Measurements from ENCODE around the gene CFAP46.
"Not testable (repeated sequence)": the region's sequence is repeated elsewhere in the genome, so short reads cannot be mapped to it uniquely, and the experiment has no call there.

Gene CFAP46

DNA sequence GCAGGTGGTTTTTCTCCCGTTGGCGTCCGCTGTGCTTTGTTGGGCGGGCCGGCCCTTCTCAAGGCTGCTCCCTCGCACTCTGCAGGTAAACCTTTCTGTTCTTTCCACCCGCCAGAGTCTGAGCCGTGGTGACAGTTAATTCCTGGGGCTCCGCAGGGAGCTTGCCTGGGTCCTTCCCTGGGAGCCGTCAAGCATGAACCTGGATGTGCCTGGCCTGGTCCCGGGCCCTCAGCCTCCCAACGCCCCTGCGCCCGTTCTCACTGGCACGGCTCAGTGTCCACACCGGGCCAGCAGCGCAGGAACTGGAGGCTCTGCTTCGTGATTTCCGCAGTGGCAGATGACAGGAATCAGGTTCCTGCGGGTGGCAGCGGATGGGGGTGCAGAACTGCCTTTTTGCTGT lies 145.5 kb downstream of the CFAP46 start:
- no peak overlapping the region for H3K27ac ChIP-seq (ENCODE audit: low read depth, low read length)
- no peaks in the 10 kb centered on the region for H3K36me3 ChIP-seq (ENCODE audit: control insufficient read depth, insufficient read depth, low read length)
- no peaks in the 10 kb centered on the region for H3K27me3 ChIP-seq (ENCODE audit: control insufficient read depth, insufficient read depth, low read length)
- H3K9ac ChIP-seq (ENCODE audit: low read length): no peak overlapping the region
- no peak overlapping the region for H3K4me3 ChIP-seq (ENCODE audit: low read length)
- no peaks in the 10 kb centered on the region for H3K4me1 ChIP-seq (ENCODE audit: control insufficient read depth, insufficient read depth, low read length)

DNA sequence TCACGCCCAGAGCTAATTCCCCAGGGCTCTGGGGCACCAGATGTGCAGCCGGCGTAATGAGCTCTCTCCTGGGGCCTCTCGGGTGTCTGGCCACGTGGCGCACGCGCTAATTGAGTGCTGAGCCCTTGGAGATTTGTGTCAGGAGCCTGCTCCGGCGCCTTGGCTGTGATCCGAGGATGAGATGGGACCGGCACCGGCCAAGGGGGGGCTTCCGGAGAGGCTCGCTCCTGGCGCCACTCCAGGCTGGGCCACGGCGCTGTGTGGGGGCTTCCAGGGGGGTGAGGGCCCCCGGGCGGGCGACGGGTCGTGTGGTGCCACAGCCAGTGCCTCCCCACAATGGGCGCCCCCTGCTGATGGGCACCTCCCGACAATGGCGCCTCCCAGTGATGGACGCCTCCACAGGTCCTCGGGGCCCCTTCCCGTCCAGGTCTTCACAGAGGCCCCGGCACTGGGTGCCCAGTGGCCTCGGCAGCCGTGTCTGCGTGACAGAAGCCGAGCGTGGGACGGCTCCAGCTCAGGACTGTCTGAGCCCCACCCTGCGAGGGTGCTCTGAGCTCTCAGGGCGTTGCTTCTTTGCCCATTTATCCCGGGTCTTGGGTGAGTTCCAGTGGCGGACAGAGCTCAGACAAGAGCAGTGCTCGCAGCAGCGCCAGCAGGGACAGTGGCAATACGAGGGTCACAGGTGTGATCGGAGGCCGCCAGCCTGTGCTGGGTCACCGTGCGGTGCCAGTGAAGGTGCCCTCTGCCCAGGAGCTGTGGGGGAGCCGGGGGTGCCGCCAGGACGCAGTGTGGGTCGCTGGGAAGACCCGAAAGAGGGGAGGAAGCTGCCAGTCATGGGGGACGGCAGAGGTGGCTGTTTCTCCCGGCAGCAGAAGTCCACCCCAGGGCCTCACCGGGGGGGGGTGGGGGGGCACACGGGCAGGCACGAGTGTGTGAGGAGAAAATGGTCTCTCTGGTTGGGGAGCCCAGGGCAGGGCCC lies 148.2 kb downstream of the CFAP46 start:
- no peak overlapping the region for H3K27ac ChIP-seq (ENCODE audit: low read depth, low read length)

DNA sequence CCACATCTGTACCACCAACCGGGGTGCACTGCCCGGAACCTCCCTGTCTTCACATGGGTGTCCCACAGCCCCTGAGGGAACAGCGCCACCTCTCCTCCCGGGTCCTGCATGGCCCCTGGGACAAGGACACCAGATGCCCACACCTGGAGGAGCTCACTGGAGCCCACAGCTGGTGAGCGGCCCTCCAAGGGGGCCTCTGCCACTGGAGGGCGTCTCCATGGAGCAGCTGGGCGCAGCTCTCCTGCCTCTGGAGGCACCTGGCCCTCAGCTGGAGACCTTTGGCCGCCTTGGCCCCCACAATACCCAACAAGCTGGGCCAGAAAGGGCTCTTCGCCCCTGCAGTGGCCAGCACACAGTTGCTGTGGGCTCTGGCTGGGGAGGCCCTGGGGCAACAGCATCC lies 149.2 kb downstream of the CFAP46 start:
- Histone ChIP-seq H3K4me3 (ENCODE audit: low read length) (no peak overlapping the region), H3K27ac (ENCODE audit: low read depth, low read length) (no peak overlapping the region), H3K9ac (ENCODE audit: low read length) (no peak overlapping the region), H3K4me1 (ENCODE audit: control insufficient read depth, insufficient read depth, low read length) (no peaks in the 10 kb centered on the region), H3K27me3 (ENCODE audit: control insufficient read depth, insufficient read depth, low read length) (peaks cover 3% of the 10 kb centered on the region), H3K36me3 (ENCODE audit: control insufficient read depth, insufficient read depth, low read length) (no peaks in the 10 kb centered on the region)

More for the DNA sequence above, 148.2 kb downstream of the CFAP46 start:
- Histone ChIP-seq H3K4me3 (ENCODE audit: low read length) (no peak overlapping the region), H3K4me1 (ENCODE audit: control insufficient read depth, insufficient read depth, low read length) (no peaks in the 10 kb centered on the region), H3K27me3 (ENCODE audit: control insufficient read depth, insufficient read depth, low read length) (no peaks in the 10 kb centered on the region), H3K36me3 (ENCODE audit: control insufficient read depth, insufficient read depth, low read length) (no peaks in the 10 kb centered on the region), H3K9ac (ENCODE audit: low read length) (no peak overlapping the region)

DNA sequence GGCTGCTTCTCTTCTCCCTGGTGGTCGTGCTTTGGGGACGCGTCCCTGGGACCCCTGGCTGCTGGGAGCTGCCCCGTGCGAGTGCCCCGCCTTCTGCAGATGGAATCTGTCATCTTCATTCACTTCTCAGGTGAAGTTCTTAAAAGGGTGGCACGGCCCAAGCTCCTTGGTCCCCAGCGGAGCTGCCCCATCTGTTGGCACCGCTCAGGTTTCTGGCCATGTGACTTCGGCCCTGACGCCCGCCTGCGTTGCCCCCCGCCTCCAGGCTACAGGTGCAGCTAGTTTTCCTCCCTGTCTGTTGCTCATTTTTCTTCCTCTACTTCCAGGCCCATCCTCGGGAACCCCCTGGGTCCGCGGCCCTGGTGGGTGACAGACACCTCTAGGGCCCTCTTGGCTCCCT lies 149.6 kb downstream of the CFAP46 start:
- no peak overlapping the region for H3K9ac ChIP-seq (ENCODE audit: low read length)
- peaks cover 3% of the 10 kb centered on the region for H3K27me3 ChIP-seq (ENCODE audit: control insufficient read depth, insufficient read depth, low read length)
- no peak overlapping the region for H3K4me3 ChIP-seq (ENCODE audit: low read length)
- H3K4me1 ChIP-seq (ENCODE audit: control insufficient read depth, insufficient read depth, low read length): no peaks in the 10 kb centered on the region
- no peaks in the 10 kb centered on the region for H3K36me3 ChIP-seq (ENCODE audit: control insufficient read depth, insufficient read depth, low read length)
- H3K27ac ChIP-seq (ENCODE audit: low read depth, low read length): no peak overlapping the region

DNA sequence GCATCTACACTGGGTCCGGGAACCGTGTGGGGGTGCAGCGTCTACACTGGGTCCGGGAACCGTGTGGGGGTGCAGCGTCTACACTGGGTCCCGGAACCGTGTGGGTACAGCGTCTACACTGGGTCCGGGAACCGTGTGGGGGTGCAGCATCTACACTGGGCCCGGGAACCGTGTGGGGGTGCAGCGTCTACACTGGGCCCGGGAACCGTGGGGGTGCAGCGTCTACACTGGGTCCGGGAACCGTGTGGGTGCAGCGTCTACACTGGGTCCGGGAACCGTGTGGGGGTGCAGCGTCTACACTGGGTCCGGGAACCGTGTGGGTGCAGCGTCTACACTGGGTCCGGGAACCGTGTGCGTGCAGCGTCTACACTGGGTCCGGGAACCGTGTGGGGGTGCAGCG lies 150.3 kb downstream of the CFAP46 start:
- not testable (repeated sequence) for H3K36me3 ChIP-seq (ENCODE audit: control insufficient read depth, insufficient read depth, low read length); H3K4me3 ChIP-seq (ENCODE audit: low read length); H3K27ac ChIP-seq (ENCODE audit: low read depth, low read length); H3K27me3 ChIP-seq (ENCODE audit: control insufficient read depth, insufficient read depth, low read length); H3K4me1 ChIP-seq (ENCODE audit: control insufficient read depth, insufficient read depth, low read length); H3K9ac ChIP-seq (ENCODE audit: low read length)

DNA sequence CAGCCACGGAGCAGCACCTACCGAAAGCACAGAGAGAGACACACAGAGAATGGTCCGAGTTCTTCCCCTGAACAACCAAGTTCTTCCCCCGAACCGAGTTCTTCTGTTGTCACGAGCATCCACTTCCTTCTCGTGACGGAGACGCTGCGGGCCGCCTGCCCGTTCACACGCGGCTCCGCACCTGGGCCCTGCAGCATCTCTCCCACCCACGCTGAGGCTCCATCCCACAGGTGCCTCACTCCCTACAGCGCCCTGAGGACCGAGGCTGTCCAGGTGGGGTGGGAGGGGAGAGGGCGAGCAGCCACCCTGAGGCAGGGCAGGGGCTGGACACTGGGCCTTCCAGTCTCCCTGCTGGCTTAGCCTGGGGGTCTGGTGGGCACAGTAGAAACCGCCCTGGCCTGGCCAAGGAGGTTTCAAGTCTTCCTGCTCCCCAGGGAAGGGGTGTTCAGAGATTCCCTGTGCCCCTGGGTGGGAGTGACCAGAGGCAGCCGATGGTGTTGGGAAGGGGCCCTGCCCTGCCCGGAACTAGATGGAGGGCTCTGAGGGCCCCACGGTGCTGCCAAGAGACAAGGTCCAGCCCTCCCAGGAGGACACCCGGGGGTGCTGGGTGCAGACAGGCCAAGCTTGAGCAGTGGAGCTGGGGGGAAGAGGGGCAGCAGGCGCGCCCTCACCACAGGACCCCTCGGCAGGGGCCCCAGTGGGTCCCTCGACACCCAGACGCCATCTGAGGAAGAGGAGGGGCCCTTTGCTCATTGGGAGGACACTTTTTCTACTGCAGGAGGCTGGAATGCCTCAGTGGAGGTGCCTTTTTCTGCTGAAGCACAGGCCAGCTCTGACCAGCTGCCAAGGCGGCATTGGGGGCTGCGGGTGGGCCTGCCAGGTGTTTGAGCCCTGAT lies 151.2 kb downstream of the CFAP46 start:
- H3K4me1 ChIP-seq (ENCODE audit: control insufficient read depth, insufficient read depth, low read length): no peaks in the 10 kb centered on the region
- no peaks in the 10 kb centered on the region for H3K36me3 ChIP-seq (ENCODE audit: control insufficient read depth, insufficient read depth, low read length)
- H3K27ac ChIP-seq (ENCODE audit: low read depth, low read length): no peak overlapping the region
- no peak overlapping the region for H3K4me3 ChIP-seq (ENCODE audit: low read length)
- H3K27me3 ChIP-seq (ENCODE audit: control insufficient read depth, insufficient read depth, low read length): peaks cover 9% of the 10 kb centered on the region
- H3K9ac ChIP-seq (ENCODE audit: low read length): no peak overlapping the region

DNA sequence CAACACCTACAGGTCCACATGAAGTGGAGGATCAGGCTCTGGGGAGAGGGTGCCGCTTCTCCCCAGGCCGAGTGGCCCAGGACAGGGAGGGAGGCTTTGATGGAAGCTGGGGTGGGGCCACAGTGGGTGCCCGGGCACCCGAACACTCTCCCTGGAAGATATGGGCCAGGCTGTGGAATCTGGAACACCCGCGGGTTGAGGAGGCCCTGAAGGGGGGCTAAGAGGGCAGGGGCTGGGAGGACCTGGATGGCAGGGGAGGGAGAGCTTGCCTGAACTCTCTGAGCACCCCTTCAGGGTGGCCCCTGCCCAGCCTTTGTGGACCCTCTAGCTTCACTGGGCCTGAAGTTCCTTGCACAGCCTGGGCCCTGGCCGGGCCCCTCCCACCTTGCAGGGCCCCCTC lies 151.9 kb downstream of the CFAP46 start:
- no peak overlapping the region for H3K9ac ChIP-seq (ENCODE audit: low read length)
- H3K4me3 ChIP-seq (ENCODE audit: low read length): no peak overlapping the region
- peaks cover 9% of the 10 kb centered on the region for H3K27me3 ChIP-seq (ENCODE audit: control insufficient read depth, insufficient read depth, low read length)
- no peaks in the 10 kb centered on the region for H3K36me3 ChIP-seq (ENCODE audit: control insufficient read depth, insufficient read depth, low read length)
- H3K27ac ChIP-seq (ENCODE audit: low read depth, low read length): no peak overlapping the region
- no peaks in the 10 kb centered on the region for H3K4me1 ChIP-seq (ENCODE audit: control insufficient read depth, insufficient read depth, low read length)

DNA sequence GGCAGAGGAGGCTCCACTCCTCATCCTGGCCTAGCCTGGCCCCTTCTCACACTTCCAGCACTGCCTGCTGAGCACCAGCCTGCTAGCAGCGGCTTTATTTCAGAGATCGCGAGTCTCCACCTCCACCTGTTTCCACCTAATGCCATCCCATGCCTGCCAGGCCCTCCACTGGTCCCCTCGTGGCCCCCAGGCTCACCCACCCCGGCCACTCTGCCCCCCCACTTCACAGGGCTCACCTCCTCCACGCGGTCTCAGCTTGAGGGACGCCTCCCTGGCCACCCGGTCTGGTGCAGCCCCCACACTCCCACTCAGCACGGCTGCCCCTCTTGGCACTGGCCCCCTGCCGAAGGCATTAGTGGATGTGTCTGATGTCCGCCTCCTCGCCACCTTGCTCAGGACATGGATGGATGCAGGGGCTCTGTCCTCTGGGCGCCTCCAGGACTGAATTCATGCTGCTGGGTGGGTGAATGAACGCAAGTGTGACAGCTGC lies 152.7 kb downstream of the CFAP46 start:
- Histone ChIP-seq H3K4me1 (ENCODE audit: control insufficient read depth, insufficient read depth, low read length) (no peaks in the 10 kb centered on the region), H3K27me3 (ENCODE audit: control insufficient read depth, insufficient read depth, low read length) (peaks cover 9% of the 10 kb centered on the region), H3K9ac (ENCODE audit: low read length) (no peak overlapping the region), H3K4me3 (ENCODE audit: low read length) (no peak overlapping the region), H3K27ac (ENCODE audit: low read depth, low read length) (no peak overlapping the region), H3K36me3 (ENCODE audit: control insufficient read depth, insufficient read depth, low read length) (no peaks in the 10 kb centered on the region)

DNA sequence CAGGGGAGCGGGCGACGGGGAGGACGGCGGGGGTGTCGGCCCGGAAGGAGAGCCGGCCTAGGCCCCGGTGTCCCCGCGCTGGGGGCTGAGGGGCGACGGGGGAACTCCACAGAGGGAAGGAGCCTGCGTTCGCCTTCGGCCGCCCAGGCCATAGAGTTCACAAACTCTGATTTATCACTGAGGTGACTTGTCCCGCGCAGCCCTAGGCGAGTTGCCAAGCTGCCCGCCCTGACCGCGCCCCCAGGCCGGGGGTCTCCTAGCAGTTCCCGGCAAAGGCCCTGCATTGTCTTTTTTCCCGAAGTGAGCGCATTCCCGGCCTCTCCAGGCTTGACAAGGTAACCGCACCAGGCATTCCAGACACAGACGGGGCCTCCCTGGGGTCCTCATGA lies 153.5 kb downstream of the CFAP46 start:
- H3K36me3 ChIP-seq (ENCODE audit: control insufficient read depth, insufficient read depth, low read length): no peaks in the 10 kb centered on the region
- H3K4me3 ChIP-seq (ENCODE audit: low read length): no peak overlapping the region
- H3K4me1 ChIP-seq (ENCODE audit: control insufficient read depth, insufficient read depth, low read length): no peaks in the 10 kb centered on the region
- peaks cover 9% of the 10 kb centered on the region for H3K27me3 ChIP-seq (ENCODE audit: control insufficient read depth, insufficient read depth, low read length)
- no peak overlapping the region for H3K9ac ChIP-seq (ENCODE audit: low read length)
- H3K27ac ChIP-seq (ENCODE audit: low read depth, low read length): no peak overlapping the region

DNA sequence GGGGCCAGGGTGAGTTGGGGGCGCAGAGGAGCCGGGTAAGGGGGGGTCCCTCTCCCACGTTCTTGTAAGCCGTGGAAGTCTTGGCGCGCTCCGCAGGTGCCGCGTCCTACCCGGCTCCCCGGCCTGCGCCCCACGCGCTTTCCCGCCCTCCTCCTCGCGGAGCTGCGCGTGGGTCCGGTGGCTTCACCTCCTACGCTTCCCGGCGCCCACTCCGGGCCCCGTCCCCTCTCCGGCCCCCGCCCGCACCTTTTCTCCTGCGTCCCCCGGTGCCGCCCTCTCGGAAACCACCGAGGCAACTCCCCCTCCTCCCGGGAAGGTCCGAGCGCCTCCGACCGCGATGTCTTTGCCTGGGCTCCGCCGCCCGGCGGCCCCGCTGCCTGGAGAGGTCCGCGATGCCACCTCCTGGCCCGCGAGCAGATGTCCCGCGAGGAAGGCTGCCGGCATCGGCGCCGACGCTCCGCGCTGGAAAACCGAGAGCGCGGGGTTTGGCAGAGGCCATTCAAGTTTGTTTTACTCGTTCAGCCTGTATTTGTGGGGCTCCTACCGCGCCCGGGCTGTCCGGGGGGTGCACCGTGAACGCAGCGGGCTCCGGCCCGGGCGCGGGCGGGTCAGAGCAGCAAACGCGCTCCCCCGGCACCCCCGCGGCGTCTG lies 154.1 kb downstream of the CFAP46 start:
- Histone ChIP-seq H3K4me3 (ENCODE audit: low read length) (no peak overlapping the region), H3K9ac (ENCODE audit: low read length) (no peak overlapping the region)

DNA sequence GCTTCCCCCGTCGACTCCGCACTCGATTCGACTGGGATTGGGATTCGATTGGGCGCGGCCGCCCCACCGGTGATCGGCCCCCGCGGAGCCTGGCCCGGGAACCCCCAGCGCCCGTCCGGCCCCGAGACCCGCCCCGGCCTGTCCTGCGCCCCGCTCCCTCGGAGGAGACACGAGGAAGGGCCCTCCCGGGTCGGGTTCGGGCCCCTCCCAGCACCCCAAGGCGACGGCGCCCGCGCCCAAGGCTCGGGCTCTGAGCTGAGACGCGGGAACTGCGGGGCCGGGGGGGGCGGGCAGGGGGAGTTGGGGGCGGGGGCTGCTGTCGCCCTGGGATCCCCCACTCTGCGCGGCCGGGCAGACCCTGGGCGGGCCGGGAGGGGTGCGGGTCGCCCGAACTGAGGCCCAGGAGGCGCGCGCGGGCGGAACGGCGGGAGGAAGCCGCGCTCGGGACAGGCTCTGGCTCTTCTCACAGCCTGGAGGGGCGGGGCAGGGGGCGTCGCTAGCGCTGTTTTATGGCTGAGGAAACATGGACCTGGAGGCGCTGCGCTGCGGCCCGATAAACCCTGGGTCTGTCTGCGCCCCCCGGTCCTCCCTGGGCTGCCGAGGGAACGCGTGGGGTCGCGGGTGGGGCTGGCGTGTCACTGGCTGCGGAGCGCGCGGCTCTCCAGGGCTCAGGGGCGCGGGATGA lies 154.7 kb downstream of the CFAP46 start:
- Histone ChIP-seq H3K4me3 (ENCODE audit: low read length) (no peak overlapping the region), H3K4me1 (ENCODE audit: control insufficient read depth, insufficient read depth, low read length) (no peaks in the 10 kb centered on the region), H3K9ac (ENCODE audit: low read length) (no peak overlapping the region), H3K27me3 (ENCODE audit: control insufficient read depth, insufficient read depth, low read length) (peaks cover 9% of the 10 kb centered on the region), H3K27ac (ENCODE audit: low read depth, low read length) (no peak overlapping the region), H3K36me3 (ENCODE audit: control insufficient read depth, insufficient read depth, low read length) (peaks cover 3% of the 10 kb centered on the region)

More for the DNA sequence above, 154.1 kb downstream of the CFAP46 start:
- H3K36me3 ChIP-seq (ENCODE audit: control insufficient read depth, insufficient read depth, low read length): no peaks in the 10 kb centered on the region
- no peaks in the 10 kb centered on the region for H3K4me1 ChIP-seq (ENCODE audit: control insufficient read depth, insufficient read depth, low read length)
- H3K27ac ChIP-seq (ENCODE audit: low read depth, low read length): no peak overlapping the region
- peaks cover 9% of the 10 kb centered on the region for H3K27me3 ChIP-seq (ENCODE audit: control insufficient read depth, insufficient read depth, low read length)
